GM21390 (cell line): ENCODE results near the gene SOBP.

Source experiments
- ATAC-seq: cut with Tn5 transposase; IDR thresholded peaks from one replicate; pipeline ENCODE4 v1.9.1; 2021; ENCODE audit not compliant: unreplicated experiment

Gene SOBP

GRCh38 chr6:107707346-107708275 is 217.7 kb downstream of the SOBP start:
- no peak for ATAC-seq

- ATAC-seq = no peak
Observed at GRCh38 chr6:107708435-107708834, 218.5 kb downstream of the SOBP start.

- ATAC-seq = no peak
Observed at GRCh38 chr6:107709341-107709740, 219.4 kb downstream of the SOBP start.
